ENCODE data around the gene COMT.

DNA sequence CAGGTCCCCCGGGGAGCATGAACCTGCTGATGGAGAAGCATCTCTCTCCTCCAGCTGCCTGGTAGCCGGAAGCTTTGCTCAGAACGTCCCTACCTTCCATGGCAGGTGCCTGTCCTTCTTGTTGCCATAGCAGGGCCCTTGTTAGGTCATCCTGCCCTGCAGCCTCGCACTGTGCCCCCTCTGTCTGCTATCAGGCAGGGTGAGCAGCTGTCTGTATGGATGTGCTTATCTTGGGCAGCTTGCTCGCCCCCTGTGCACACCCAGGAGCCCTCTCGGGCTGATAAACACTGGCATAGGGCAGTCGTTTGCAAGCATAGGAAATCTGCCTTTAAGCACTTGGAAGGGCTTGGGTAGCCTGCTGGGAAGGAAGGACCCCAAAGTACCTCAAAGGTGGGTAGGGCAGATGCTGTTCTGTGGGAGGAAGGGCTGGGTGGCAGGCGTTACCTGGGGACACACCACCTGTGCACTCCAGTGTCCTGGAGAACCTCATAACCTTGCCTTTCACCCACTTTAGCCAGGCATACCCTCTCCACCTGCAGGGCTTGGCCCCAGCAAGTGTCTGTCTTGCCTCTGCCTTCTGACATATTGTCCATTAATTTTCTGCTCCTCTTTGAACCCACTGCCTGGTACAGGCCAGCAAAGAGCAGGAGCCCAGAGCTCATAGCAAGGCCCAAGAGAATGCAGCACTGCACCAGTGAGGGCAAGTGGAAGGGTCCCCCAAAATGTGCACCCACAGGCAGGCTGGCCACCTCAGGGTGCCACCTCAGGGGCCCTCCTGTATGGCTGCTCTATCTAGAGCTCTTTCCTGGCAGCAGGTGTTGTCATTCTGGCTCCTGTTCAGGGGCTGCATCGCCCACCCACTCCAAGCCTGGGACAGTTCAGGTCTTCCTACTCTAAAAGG lies 8.0 kb upstream of the COMT start:
- TF ChIP-seq POLR2A (conservative IDR thresholded peaks at IDR 0.05) (0 out of 2 replicates have a peak, but pooled peaks have one; percentile 29), HOMEZ (CRISPR knock-in tag; IDR thresholded peaks at IDR 0.05) (no peak)
